Mononuclear cell (primary cell): ENCODE measurements around the gene CRK. TPM values are rescaled to one million over a fixed set of nuclear protein-coding genes. Genes with fewer than 3 reads are reported as not detected.

Source experiments
- H3K27me3 ChIP-seq: 2 replicates; pipeline ENCODE4 v1.6.0; 2011; ENCODE audit warnings: low read length, control low read depth; ENCODE audit not compliant: insufficient read depth
- H3K4me1 ChIP-seq: 2 replicates; pipeline ENCODE4 v1.5.1; 2011; ENCODE audit warnings: mild to moderate bottlenecking, low read length, control low read depth; ENCODE audit not compliant: insufficient read depth
- H3K4me3 ChIP-seq: 2 replicates; pipeline ENCODE4 v1.5.1; 2011; ENCODE audit warnings: mild to moderate bottlenecking, low read length, moderate library complexity
- H3K9me3 ChIP-seq: 2 replicates; pipeline ENCODE4 v1.5.1; 2011; ENCODE audit warnings: low read depth, mild to moderate bottlenecking, control low read depth, low read length
- total RNA-seq: library from RNA; depleted of rRNA; stranded (reverse); fragments of >200 nt; gene quantifications from one replicate; pipeline ENCODE4 v1.2.3, GENCODE V29; 2012

Gene CRK
- 20.0 TPM for total RNA-seq

DNA sequence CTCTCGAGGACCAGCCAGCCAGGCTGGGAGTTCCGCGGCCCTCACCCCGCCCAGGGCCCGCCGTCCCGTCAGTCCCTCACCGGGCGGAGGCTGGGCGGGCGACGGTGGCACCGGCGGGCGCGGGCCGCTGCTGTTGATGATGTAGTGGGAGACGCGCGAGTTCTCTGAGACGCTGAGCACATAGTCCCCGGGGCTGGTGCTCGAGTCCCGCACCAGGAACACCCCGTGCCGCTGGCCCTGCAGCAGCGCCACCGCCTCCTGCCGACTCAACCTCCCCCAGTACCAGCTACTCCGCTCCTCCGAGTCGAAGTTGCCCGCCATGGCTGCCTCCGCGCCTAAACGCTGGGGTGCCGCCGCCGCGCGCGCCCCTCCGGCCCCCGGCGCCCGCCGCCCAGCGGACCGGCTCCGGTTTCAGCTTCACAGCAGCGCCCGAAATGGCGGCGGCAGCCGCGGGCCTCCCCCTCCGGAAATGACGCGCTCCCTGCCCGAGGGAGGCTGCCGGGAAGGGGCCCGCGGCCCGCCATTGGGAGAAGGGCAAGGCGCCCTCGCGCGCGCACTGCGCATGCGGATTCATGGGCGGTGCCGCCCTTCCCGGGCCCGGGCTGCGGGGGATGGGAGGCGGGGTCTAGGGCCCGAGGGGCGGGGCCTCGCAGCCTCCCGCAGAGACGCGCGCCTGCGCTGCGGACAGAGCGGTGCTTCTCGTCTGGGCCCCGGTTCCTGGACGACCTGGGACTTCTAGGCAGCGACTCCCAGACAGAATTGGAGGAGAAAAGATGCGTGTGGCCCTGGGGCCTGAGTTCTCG is at the start of gene CRK:
CRK (minus strand) TSS at position 436 of the 803 bp plus-strand sequence; CDS start at position 321, 115 bp downstream.
- Histone ChIP-seq H3K9me3 (no peaks in the 10 kb centered on the region), H3K4me1 (peaks cover 49% of the 10 kb centered on the region), H3K4me3 (peak within 1 kb of the TSS; percentile 93), H3K27me3 (no peaks in the 10 kb centered on the region)

- Histone ChIP-seq H3K9me3 (no peaks in the 10 kb centered on the region), H3K4me1 (no peaks in the 10 kb centered on the region), H3K27me3 (no peaks in the 10 kb centered on the region), H3K4me3 (no peak overlapping the region)
Measured at GRCh38 chr17:1505586-1505985, 49.6 kb upstream of the CRK start.

- Histone ChIP-seq H3K27me3 (no peaks in the 10 kb centered on the region), H3K4me1 (no peaks in the 10 kb centered on the region), H3K4me3 (no peak overlapping the region), H3K9me3 (no peaks in the 10 kb centered on the region)
Measured at GRCh38 chr17:1504866-1505265, 48.8 kb upstream of the CRK start.

- Histone ChIP-seq H3K4me1 (no peaks in the 10 kb centered on the region), H3K9me3 (no peaks in the 10 kb centered on the region), H3K27me3 (no peaks in the 10 kb centered on the region), H3K4me3 (no peak overlapping the region)
Measured at GRCh38 chr17:1503699-1504098, 47.7 kb upstream of the CRK start.

- Histone ChIP-seq H3K4me1 (peaks cover 2% of the 10 kb centered on the region), H3K27me3 (no peaks in the 10 kb centered on the region), H3K4me3 (no peak overlapping the region), H3K9me3 (no peaks in the 10 kb centered on the region)
Measured at GRCh38 chr17:1498869-1499268, 42.8 kb upstream of the CRK start.

GRCh38 chr17:1498233-1498632 is 42.2 kb upstream of the CRK start:
- Histone ChIP-seq H3K9me3 (no peaks in the 10 kb centered on the region), H3K4me3 (no peak overlapping the region), H3K4me1 (peaks cover 8% of the 10 kb centered on the region), H3K27me3 (no peaks in the 10 kb centered on the region)

- Histone ChIP-seq H3K27me3 (no peaks in the 10 kb centered on the region), H3K4me1 (peaks cover 12% of the 10 kb centered on the region), H3K4me3 (no peak overlapping the region), H3K9me3 (no peaks in the 10 kb centered on the region)
Measured at GRCh38 chr17:1497831-1498230, 41.8 kb upstream of the CRK start.

GRCh38 chr17:1496869-1497268 is 40.8 kb upstream of the CRK start:
- Histone ChIP-seq H3K4me3 (no peak overlapping the region), H3K4me1 (peaks cover 22% of the 10 kb centered on the region), H3K27me3 (peaks cover 7% of the 10 kb centered on the region), H3K9me3 (no peaks in the 10 kb centered on the region)

DNA sequence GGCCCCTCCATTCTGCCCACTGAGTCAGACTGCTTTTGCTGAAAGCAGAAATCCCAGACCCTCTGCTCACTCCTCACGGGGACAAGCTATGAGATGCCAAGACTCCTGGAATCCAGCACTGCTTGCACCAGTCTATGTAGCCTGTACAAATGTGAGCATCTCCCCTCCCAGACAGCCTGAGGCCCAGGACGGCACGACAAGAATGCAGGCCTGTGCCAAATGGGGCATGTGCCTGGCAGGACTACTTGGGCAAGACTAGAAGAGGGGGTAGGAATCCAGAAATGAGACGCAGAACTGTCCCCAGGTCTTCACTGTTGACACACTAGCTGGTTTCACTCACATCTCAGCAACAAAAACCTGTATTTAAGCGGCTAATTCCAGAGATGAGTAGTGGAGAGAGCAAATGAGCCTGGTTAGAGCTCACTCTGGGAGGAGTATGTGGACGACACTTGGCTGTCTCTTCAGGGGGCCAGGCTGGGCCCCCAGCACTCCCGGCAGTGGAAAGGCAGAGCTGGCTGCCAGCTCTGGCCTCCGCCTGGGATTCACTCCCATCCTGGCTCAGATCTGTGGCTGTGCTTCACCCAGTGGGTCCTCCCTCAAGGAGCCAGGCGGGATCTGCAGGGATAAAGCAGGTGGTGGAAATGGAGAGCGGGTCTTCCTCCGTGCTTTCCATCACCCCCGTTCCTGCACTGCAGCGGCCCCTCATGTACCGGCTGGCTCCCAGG is 39.4 kb upstream of the CRK start:
- H3K9me3 ChIP-seq, result no peaks in the 10 kb centered on the region
- peaks cover 7% of the 10 kb centered on the region for H3K27me3 ChIP-seq
- no peak overlapping the region for H3K4me3 ChIP-seq
- peaks cover 29% of the 10 kb centered on the region for H3K4me1 ChIP-seq

GRCh38 chr17:1494736-1495253 is 38.8 kb upstream of the CRK start:
- Histone ChIP-seq H3K4me3 (no peak overlapping the region), H3K9me3 (no peaks in the 10 kb centered on the region), H3K27me3 (peaks cover 7% of the 10 kb centered on the region), H3K4me1 (peaks cover 34% of the 10 kb centered on the region)

DNA sequence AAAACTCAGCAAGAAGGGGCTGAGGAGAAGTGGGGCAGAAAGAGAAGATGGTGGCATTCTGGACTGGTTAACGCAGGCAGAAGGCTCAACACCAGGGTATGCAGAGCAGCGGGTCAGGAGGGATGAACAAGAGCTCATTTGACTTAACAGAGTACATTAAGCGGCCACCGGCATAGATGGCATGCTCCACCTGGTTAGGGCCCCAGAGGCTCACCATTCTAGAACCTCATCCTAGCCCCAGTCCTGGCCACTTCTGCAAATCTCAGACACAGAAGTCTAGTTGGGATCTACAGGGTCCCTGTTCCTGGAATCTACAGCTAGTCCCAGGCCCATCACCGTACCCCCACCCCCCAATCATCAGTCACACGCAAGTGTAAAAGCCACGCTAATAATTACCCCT is 38.2 kb upstream of the CRK start:
- peaks cover 34% of the 10 kb centered on the region for H3K4me1 ChIP-seq
- peaks cover 7% of the 10 kb centered on the region for H3K27me3 ChIP-seq
- H3K4me3 ChIP-seq, result no peak overlapping the region
- no peaks in the 10 kb centered on the region for H3K9me3 ChIP-seq

DNA sequence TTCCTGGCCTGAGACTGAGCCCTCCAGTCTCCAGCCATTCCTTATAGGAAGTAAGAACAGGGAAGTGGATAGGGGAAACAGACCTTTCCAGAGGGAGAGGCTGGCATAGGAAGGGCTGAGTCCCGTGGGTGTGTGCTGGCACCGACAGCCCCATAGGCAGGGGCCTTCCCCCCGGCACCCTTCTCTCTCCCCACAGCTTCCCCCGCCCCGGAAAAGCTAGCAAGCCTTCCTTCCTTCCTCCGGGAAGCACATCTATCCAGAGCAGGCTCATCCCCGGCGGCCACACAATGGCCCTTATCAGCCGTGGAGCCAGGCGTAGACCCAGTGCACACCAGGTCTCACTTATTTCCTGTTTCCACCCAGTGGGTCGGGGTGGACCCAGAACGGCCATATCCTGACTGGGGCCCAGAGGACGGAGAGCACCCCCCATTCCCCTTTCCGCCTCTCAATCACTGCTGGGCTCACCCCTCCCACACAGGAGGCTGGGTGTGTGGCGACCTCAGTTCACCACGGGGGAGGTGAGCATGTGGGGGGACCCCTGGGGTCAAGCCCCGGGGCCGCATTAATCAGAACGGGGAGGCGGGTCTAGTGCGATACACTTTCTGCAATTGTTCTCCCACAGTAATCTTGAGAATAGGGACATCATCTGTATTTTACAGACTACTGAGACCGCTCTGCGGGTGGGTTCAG is 37.4 kb upstream of the CRK start:
- H3K9me3 ChIP-seq, result no peaks in the 10 kb centered on the region
- H3K4me1 ChIP-seq, result peaks cover 34% of the 10 kb centered on the region
- H3K27me3 ChIP-seq, result peaks cover 7% of the 10 kb centered on the region
- H3K4me3 ChIP-seq, result no peak overlapping the region

- no peaks in the 10 kb centered on the region for H3K9me3 ChIP-seq
- peaks cover 7% of the 10 kb centered on the region for H3K27me3 ChIP-seq
- peaks cover 38% of the 10 kb centered on the region for H3K4me1 ChIP-seq
- H3K4me3 ChIP-seq, result peak within 1 kb of the TSS; percentile 18
Measured at GRCh38 chr17:1492249-1493206, 36.5 kb upstream of the CRK start, which contains the start of gene MYO1C. Gene MYO1C (minus strand): TSS chr17:1492686. CDS start chr17:1492487, 199 bp downstream.
